Testis (tissue), 3 donors: ENCODE results near the gene VPS8. TPM values are rescaled to one million over a fixed set of nuclear protein-coding genes. Genes with fewer than 3 reads are reported as not detected.
"Not testable (repeated sequence)": the region's sequence is repeated elsewhere in the genome, so short reads cannot be mapped to it uniquely, and the experiment has no call there.

ENCODE experiments used
- DNase-seq: peaks from one replicate; pipeline ENCODE4 v3.0.0-alpha.2; 2019
- H3K27ac ChIP-seq, 2 donors: fragments of 200-600 bp; sonication (generic); one replicate each; pipeline ENCODE4 v1.5.1; 2019
- H3K27me3 ChIP-seq: fragments of 200-600 bp; sonication (generic); one replicate; pipeline ENCODE4 v1.5.1; 2019
- H3K36me3 ChIP-seq: fragments of 200-600 bp; sonication (generic); one replicate; pipeline ENCODE4 v1.5.1; 2017; ENCODE audit warnings: low read depth; ENCODE audit errors: missing control alignments
- H3K4me1 ChIP-seq: fragments of 200-600 bp; sonication (generic); one replicate; pipeline ENCODE4 v1.5.1; 2019
- H3K4me3 ChIP-seq, 2 donors: fragments of 200-600 bp; sonication (generic); one replicate each; pipeline ENCODE4 v1.5.1; 2017 to 2019
- H3K9me3 ChIP-seq: fragments of 200-600 bp; sonication (generic); one replicate; pipeline ENCODE4 v1.5.1; 2017
- CTCF ChIP-seq, 3 experiments: fragments of 450-650 bp in 2 of 3; fragments of 200-600 bp in 1 of 3; sonication (generic) in 1 of 3; IDR thresholded peaks; one replicate each; pipeline ENCODE4 v1.5.1; 2016 to 2019; ENCODE audit warnings: antibody characterized with exemption in 3 of 3, mild to moderate bottlenecking in 2 of 3, moderate library complexity in 1 of 3
- POLR2A ChIP-seq: fragments of 450-650 bp; IDR thresholded peaks from one replicate; pipeline ENCODE4 v1.6.1; 2017; ENCODE audit warnings: antibody characterized with exemption, mild to moderate bottlenecking, moderate library complexity
- WGBS, 2 donors: methylation state at CpG; one replicate each; pipeline ENCODE4 v1.1.5; 2018; 5-methylcytosine and 5-hydroxymethylcytosine counted together
- intact Hi-C: fragments of 100-400 bp; cut with DNase I; formaldehyde crosslinking; loops from one replicate; pipeline ENCODE4 v1.15.1; 2023; ENCODE audit warnings: low total_unique reads
- polyA plus RNA-seq: library from polyadenylated mRNA; stranded (reverse); fragments of 350-450 nt; fragmentation: Illumina TruSeq; extraction: RNeasy Lipid Tissue Mini Kit (QIAGEN cat#74804); gene quantifications from one replicate; pipeline ENCODE4 v1.2.3, GENCODE V29; 2014; ENCODE audit warnings: low read depth, low replicate concordance; ENCODE audit not compliant: insufficient read depth
- total RNA-seq, 2 donors: library from RNA; depleted of rRNA; stranded (reverse); fragments of >200 nt; gene quantifications; one replicate each; pipeline ENCODE4 v1.2.3, GENCODE V29; 2016

VPS8 gene
- total and polyA plus RNA-seq, 3 donors from 2014 or later: 65.8 to 127 (median 88.0) TPM

GRCh38 chr3:184982076-184982475 lies 170.1 kb downstream of the VPS8 start:
- intact Hi-C loops: no loop called here
- no peak for DNase-seq
- no peak for TF ChIP-seq POLR2A
- TF ChIP-seq CTCF (IDR thresholded peaks at IDR 0.05): no peak
- no peak overlapping the region for H3K4me3 ChIP-seq
- no peaks in the 10 kb centered on the region for H3K36me3 ChIP-seq
- H3K27ac ChIP-seq: no peak overlapping the region
- H3K9me3 ChIP-seq: no peaks in the 10 kb centered on the region
- H3K4me1 ChIP-seq: no peaks in the 10 kb centered on the region
- no peaks in the 10 kb centered on the region for H3K27me3 ChIP-seq
- 75 to 85% methylated on average over 3 of the region's 3 CpGs for WGBS, 2 donors

GRCh38 chr3:184985586-184985985 lies 173.6 kb downstream of the VPS8 start:
- TF ChIP-seq CTCF (IDR thresholded peaks at IDR 0.05): no peak
- no peak for TF ChIP-seq POLR2A
- Histone ChIP-seq H3K4me3 (no peak overlapping the region), H3K4me1 (no peaks in the 10 kb centered on the region), H3K9me3 (no peaks in the 10 kb centered on the region), H3K27me3 (no peaks in the 10 kb centered on the region), H3K27ac (no peak overlapping the region), H3K36me3 (no peaks in the 10 kb centered on the region)
- DNase-seq: no peak
- 80 to 90% methylated on average over 5 of the region's 5 CpGs for WGBS, 2 donors
- intact Hi-C loops: no loop called here

GRCh38 chr3:184986366-184986889 lies 174.5 kb downstream of the VPS8 start:
- Histone ChIP-seq H3K27me3 (no peaks in the 10 kb centered on the region), H3K4me1 (no peaks in the 10 kb centered on the region), H3K9me3 (no peaks in the 10 kb centered on the region), H3K36me3 (no peaks in the 10 kb centered on the region), H3K27ac (no peak overlapping the region), H3K4me3 (no peak overlapping the region)
- 92 to 94% methylated on average over 3 of the region's 3 CpGs for WGBS, 2 donors
- intact Hi-C loops: no loop called here
- DNase-seq: no peak
- TF ChIP-seq CTCF (IDR thresholded peaks at IDR 0.05): no peak
- no peak for TF ChIP-seq POLR2A

GRCh38 chr3:184993394-184993793 lies 181.4 kb downstream of the VPS8 start:
- Histone ChIP-seq H3K4me1 (no peaks in the 10 kb centered on the region), H3K27me3 (no peaks in the 10 kb centered on the region), H3K4me3 (no peak overlapping the region), H3K9me3 (no peaks in the 10 kb centered on the region), H3K27ac (no peak overlapping the region), H3K36me3 (no peaks in the 10 kb centered on the region)
- DNase-seq: no peak
- 91 to 95% methylated on average over 1 of the region's 1 CpG for WGBS, 2 donors
- TF ChIP-seq CTCF (IDR thresholded peaks at IDR 0.05) (no peak), POLR2A (no peak)
- intact Hi-C loops: no loop called here

GRCh38 chr3:185003876-185004275 lies 191.9 kb downstream of the VPS8 start:
- intact Hi-C loops, H3K27me3 ChIP-seq, H3K36me3 ChIP-seq, H3K4me1 ChIP-seq, H3K9me3 ChIP-seq, DNase-seq, H3K27ac ChIP-seq, H3K4me3 ChIP-seq: not testable (repeated sequence)
- 91% methylated on average over 13 of the region's 28 CpGs; no CpG with 5 or more reads in 1 of the 2 donors for WGBS, 2 donors
